ENCODE measurements around the gene STK11IP.

GRCh38 chr2:219560037-219560892 is 37.4 kb upstream of the STK11IP start:
- TF ChIP-seq POLR2A (IDR thresholded peaks at IDR 0.05; ENCODE audit: low read length) (no peak), GATA1 (IDR thresholded peaks at IDR 0.05; ENCODE audit: low read depth, low read length) (no peak)

All from erythroblast (primary cell).